HepG2 (cell line): Measurements from ENCODE around the gene SNAI3. TPM values are rescaled to one million over a fixed set of nuclear protein-coding genes. Genes with fewer than 3 reads are reported as not detected.
A peak's percentile ranks its signal among the peaks of the same experiment; 100 is the strongest.

ENCODE experiments used
- CREM ChIP-seq, 2 experiments: sonication (generic) in 1 of 2; formaldehyde crosslinking in 1 of 2; IDR thresholded peaks; 2 replicates each; pipeline versions ENCODE4 v1.4.0 to v1.6.1; 2016 to 2020; ENCODE audit warnings: antibody characterized with exemption in 1 of 2, mild to moderate bottlenecking in 1 of 2, missing genetic modification reagents in 1 of 2
- EEA1 ChIP-seq: sonication (generic); formaldehyde crosslinking; IDR thresholded peaks from 2 replicates; pipeline ENCODE4 v1.5.1; 2020; ENCODE audit warnings: mild to moderate bottlenecking, missing genetic modification reagents, borderline replicate concordance
- EHMT2 ChIP-seq: fragments of 200-600 bp; sonication (generic); IDR thresholded peaks from 2 replicates; pipeline ENCODE4 v1.7.0; 2017; ENCODE audit warnings: antibody characterized with exemption, low read depth, low read length, borderline replicate concordance
- FOXJ3 ChIP-seq: sonication (generic); formaldehyde crosslinking; IDR thresholded peaks from 2 replicates; pipeline ENCODE4 v1.4.0; 2020; ENCODE audit warnings: missing genetic modification reagents, mild to moderate bottlenecking, borderline replicate concordance
- HNF4A ChIP-seq: sonication (generic); formaldehyde crosslinking; IDR thresholded peaks from 2 replicates; pipeline ENCODE4 v1.4.0; 2020; ENCODE audit warnings: missing genetic modification reagents
- HNRNPK ChIP-seq: fragments of 200-400 bp; formaldehyde crosslinking; IDR thresholded peaks from 2 replicates; pipeline ENCODE4 v1.6.1; 2018; ENCODE audit warnings: low read length, low read depth, moderate library complexity, mild to moderate bottlenecking; ENCODE audit not compliant: poor library complexity, severe bottlenecking
- KAT7 ChIP-seq: IDR thresholded peaks from 2 replicates; pipeline ENCODE4 v1.6.1; 2018; ENCODE audit warnings: borderline replicate concordance, missing compliant biosample characterization
- MEIS1 ChIP-seq: sonication (generic); formaldehyde crosslinking; IDR thresholded peaks from 2 replicates; pipeline ENCODE4 v1.9.0; 2021; ENCODE audit warnings: mild to moderate bottlenecking, missing genetic modification reagents, moderate library complexity, borderline replicate concordance
- PAF1 ChIP-seq: IDR thresholded peaks from 2 replicates; pipeline ENCODE4 v1.6.1; 2016; ENCODE audit warnings: missing genetic modification reagents, missing compliant biosample characterization
- PAX8 ChIP-seq: sonication (generic); formaldehyde crosslinking; IDR thresholded peaks from 2 replicates; pipeline ENCODE4 v1.8.0; 2022; ENCODE audit warnings: mild to moderate bottlenecking, missing genetic modification reagents, borderline replicate concordance
- PTBP1 ChIP-seq: fragments of 200-400 bp; formaldehyde crosslinking; IDR thresholded peaks from 2 replicates; pipeline ENCODE4 v1.6.1; 2018; ENCODE audit warnings: low read length, low read depth; ENCODE audit not compliant: poor library complexity, severe bottlenecking
- RARG ChIP-seq: sonication (generic); formaldehyde crosslinking; IDR thresholded peaks from 2 replicates; pipeline ENCODE4 v1.4.0; 2020; ENCODE audit warnings: low read depth, mild to moderate bottlenecking, missing genetic modification reagents
- RORA ChIP-seq: sonication (generic); formaldehyde crosslinking; IDR thresholded peaks from 2 replicates; pipeline ENCODE4 v1.5.0; 2020; ENCODE audit warnings: mild to moderate bottlenecking, missing genetic modification reagents, moderate library complexity
- SIX4 ChIP-seq: sonication (generic); formaldehyde crosslinking; IDR thresholded peaks from 2 replicates; pipeline ENCODE4 v1.4.0; 2020; ENCODE audit warnings: missing genetic modification reagents
- SMAD3 ChIP-seq: sonication (generic); formaldehyde crosslinking; IDR thresholded peaks from 2 replicates; pipeline ENCODE4 v1.4.0; 2020; ENCODE audit warnings: missing genetic modification reagents
- SOX13 ChIP-seq, 3 experiments: fragments of 450-650 bp in 1 of 3; sonication (generic) in 1 of 3; formaldehyde crosslinking in 1 of 3; IDR thresholded peaks in 2 of 3; conservative IDR thresholded peaks in 1 of 3; 2 replicates each; pipeline versions ENCODE4 v1.5.0 to v1.6.1; 2016 to 2020; ENCODE audit warnings: antibody characterized with exemption in 1 of 3, mild to moderate bottlenecking in 1 of 3, missing compliant biosample characterization in 1 of 3, missing genetic modification reagents in 1 of 3, moderate library complexity in 1 of 3
- STAT5B ChIP-seq: sonication (generic); formaldehyde crosslinking; IDR thresholded peaks from 2 replicates; pipeline ENCODE4 v1.4.0; 2020; ENCODE audit warnings: missing genetic modification reagents
- ZFAT ChIP-seq: sonication (generic); formaldehyde crosslinking; conservative IDR thresholded peaks from 2 replicates; pipeline ENCODE4 v1.8.1; 2023; ENCODE audit warnings: missing genetic modification reagents, inconsistent platforms
- ZIK1 ChIP-seq: sonication (generic); formaldehyde crosslinking; IDR thresholded peaks from 2 replicates; pipeline ENCODE4 v1.5.0; 2020; ENCODE audit warnings: mild to moderate bottlenecking, low read depth, missing genetic modification reagents, borderline replicate concordance
- ZNF101 ChIP-seq: sonication (generic); formaldehyde crosslinking; IDR thresholded peaks from 2 replicates; pipeline ENCODE4 v1.4.0; 2020; ENCODE audit warnings: mild to moderate bottlenecking, low read depth, missing genetic modification reagents, borderline replicate concordance
- ZNF292 ChIP-seq: sonication (generic); formaldehyde crosslinking; IDR thresholded peaks from 2 replicates; pipeline ENCODE4 v1.8.1; 2022; ENCODE audit warnings: mild to moderate bottlenecking, low read depth, missing genetic modification reagents, borderline replicate concordance
- ZNF451 ChIP-seq: sonication (generic); formaldehyde crosslinking; IDR thresholded peaks from 2 replicates; pipeline ENCODE4 v1.5.0; 2020; ENCODE audit warnings: mild to moderate bottlenecking, missing genetic modification reagents
- ZNF510 ChIP-seq: sonication (generic); formaldehyde crosslinking; IDR thresholded peaks from 2 replicates; pipeline ENCODE4 v1.4.0; 2020; ENCODE audit warnings: low read depth, mild to moderate bottlenecking, missing genetic modification reagents
- ZNF703 ChIP-seq: sonication (generic); formaldehyde crosslinking; IDR thresholded peaks from 2 replicates; pipeline ENCODE4 v1.5.1; 2020; ENCODE audit warnings: missing genetic modification reagents, mild to moderate bottlenecking, moderate library complexity, borderline replicate concordance
- ZNF766 ChIP-seq: sonication (generic); formaldehyde crosslinking; IDR thresholded peaks from 2 replicates; pipeline ENCODE4 v1.5.0; 2020; ENCODE audit warnings: missing genetic modification reagents, borderline replicate concordance
- polyA plus RNA-seq, 8 experiments: library from polyadenylated mRNA; depleted of rRNA in 3 of 8; stranded (reverse) in 7 of 8; unstranded in 1 of 8; fragments of >200 nt; fragmentation: Illumina TruSeq in 4 of 8; extraction: Trizol in 4 of 8; gene quantifications; 2 replicates each; pipeline versions ENCODE4 v1.2.1 to v1.2.3, GENCODE V29; 2011 to 2016; ENCODE audit warnings: low read depth in 4 of 8, missing spikeins in 1 of 8, mixed read lengths in 1 of 8; ENCODE audit not compliant: insufficient read depth in 1 of 8
- total RNA-seq, 5 experiments: library from RNA; depleted of rRNA; stranded (reverse); fragments of >200 nt; fragmentation: Illumina TruSeq; extraction: Trizol; gene quantifications; 2 replicates each; pipeline ENCODE4 v1.2.3, GENCODE V29; 2016; ENCODE audit warnings: low read depth in 1 of 5
- TF ChIP-seq, protein P1 (sequence below): sonication (generic); formaldehyde crosslinking; IDR thresholded peaks from 2 replicates; pipeline ENCODE4 v1.5.0; 2020; ENCODE audit warnings: missing genetic modification reagents
- TF ChIP-seq, protein P2 (sequence below): sonication (generic); formaldehyde crosslinking; IDR thresholded peaks from 2 replicates; pipeline ENCODE4 v1.5.1; 2020; ENCODE audit warnings: missing genetic modification reagents, mild to moderate bottlenecking, borderline replicate concordance
- TF ChIP-seq, protein P3 (sequence below): sonication (generic); formaldehyde crosslinking; IDR thresholded peaks from 2 replicates; pipeline ENCODE4 v1.4.0; 2020; ENCODE audit warnings: mild to moderate bottlenecking, missing genetic modification reagents

The SNAI3 gene
- total and polyA plus RNA-seq, 2 of the 13 experiments (the other 11 are each of a cell fraction or from before 2014, with no cell fraction given): 0.09 to 0.18 TPM

DNA sequence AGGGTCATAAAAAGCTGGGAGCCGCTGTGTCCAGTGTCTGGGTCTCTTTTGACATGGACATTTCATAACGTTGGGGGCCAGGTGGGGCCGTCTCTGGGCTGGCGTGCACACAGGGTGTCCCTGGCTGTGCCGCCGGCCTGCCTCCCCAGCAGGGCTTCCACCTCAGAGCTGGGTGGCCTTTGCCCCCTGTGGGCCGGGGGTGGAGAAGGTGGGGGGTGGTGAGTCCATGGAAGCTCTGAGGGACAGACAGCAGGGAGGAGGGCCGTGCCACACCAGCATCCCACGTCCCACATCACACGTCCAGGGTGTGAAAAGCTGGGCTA is 908 bp upstream of the SNAI3 start (continued):
- TF ChIP-seq PAX8 (CRISPR knock-in tag) (no peak), ZNF101 (CRISPR knock-in tag) (no peak), ZNF766 (CRISPR knock-in tag) (no peak), EEA1 (CRISPR knock-in tag) (no peak), CREM (IDR thresholded peaks at IDR 0.05) (no peak), CREM (CRISPR knock-in tag; IDR thresholded peaks at IDR 0.05) (no peak), HNF4A (CRISPR knock-in tag) (peak; percentile 53), PTBP1 (no peak), MEIS1 (CRISPR knock-in tag) (0 out of 2 replicates have a peak, but pooled peaks have one; percentile 16), ZNF703 (CRISPR knock-in tag) (no peak), ZIK1 (CRISPR knock-in tag) (0 out of 2 replicates have a peak, but pooled peaks have one; percentile 56), EHMT2 (no peak), RORA (no peak), HNRNPK (no peak), SIX4 (CRISPR knock-in tag) (no peak), SMAD3 (no peak), STAT5B (CRISPR knock-in tag) (no peak), PAF1 (no peak), RARG (CRISPR knock-in tag) (no peak), SOX13 (IDR thresholded peaks at IDR 0.05) (no peak), SOX13 (CRISPR knock-in tag; conservative IDR thresholded peaks at IDR 0.05 in 1 of 2, IDR thresholded peaks at IDR 0.05 in 1 of 2) (no peak), FOXJ3 (CRISPR knock-in tag) (no peak), ZNF510 (CRISPR knock-in tag) (no peak), ZNF292 (CRISPR knock-in tag) (peak; percentile 58; the same call in 1 of the 2 replicates), KAT7 (CRISPR knock-in tag) (no peak), ZNF451 (CRISPR knock-in tag) (0 out of 2 replicates have a peak, but pooled peaks have one; percentile 23), ZFAT (CRISPR knock-in tag) (no peak)
- TF ChIP-seq, protein P1, sequence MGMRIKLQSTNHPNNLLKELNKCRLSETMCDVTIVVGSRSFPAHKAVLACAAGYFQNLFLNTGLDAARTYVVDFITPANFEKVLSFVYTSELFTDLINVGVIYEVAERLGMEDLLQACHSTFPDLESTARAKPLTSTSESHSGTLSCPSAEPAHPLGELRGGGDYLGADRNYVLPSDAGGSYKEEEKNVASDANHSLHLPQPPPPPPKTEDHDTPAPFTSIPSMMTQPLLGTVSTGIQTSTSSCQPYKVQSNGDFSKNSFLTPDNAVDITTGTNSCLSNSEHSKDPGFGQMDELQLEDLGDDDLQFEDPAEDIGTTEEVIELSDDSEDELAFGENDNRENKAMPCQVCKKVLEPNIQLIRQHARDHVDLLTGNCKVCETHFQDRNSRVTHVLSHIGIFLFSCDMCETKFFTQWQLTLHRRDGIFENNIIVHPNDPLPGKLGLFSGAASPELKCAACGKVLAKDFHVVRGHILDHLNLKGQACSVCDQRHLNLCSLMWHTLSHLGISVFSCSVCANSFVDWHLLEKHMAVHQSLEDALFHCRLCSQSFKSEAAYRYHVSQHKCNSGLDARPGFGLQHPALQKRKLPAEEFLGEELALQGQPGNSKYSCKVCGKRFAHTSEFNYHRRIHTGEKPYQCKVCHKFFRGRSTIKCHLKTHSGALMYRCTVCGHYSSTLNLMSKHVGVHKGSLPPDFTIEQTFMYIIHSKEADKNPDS (CRISPR knock-in tag): no peak
- TF ChIP-seq, protein P2, sequence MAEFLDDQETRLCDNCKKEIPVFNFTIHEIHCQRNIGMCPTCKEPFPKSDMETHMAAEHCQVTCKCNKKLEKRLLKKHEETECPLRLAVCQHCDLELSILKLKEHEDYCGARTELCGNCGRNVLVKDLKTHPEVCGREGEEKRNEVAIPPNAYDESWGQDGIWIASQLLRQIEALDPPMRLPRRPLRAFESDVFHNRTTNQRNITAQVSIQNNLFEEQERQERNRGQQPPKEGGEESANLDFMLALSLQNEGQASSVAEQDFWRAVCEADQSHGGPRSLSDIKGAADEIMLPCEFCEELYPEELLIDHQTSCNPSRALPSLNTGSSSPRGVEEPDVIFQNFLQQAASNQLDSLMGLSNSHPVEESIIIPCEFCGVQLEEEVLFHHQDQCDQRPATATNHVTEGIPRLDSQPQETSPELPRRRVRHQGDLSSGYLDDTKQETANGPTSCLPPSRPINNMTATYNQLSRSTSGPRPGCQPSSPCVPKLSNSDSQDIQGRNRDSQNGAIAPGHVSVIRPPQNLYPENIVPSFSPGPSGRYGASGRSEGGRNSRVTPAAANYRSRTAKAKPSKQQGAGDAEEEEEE (CRISPR knock-in tag): no peak
- TF ChIP-seq, protein P3, sequence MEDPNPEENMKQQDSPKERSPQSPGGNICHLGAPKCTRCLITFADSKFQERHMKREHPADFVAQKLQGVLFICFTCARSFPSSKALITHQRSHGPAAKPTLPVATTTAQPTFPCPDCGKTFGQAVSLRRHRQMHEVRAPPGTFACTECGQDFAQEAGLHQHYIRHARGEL (CRISPR knock-in tag): no peak
